ENCODE measurements around the gene WRAP73.

The WRAP73 gene

DNA sequence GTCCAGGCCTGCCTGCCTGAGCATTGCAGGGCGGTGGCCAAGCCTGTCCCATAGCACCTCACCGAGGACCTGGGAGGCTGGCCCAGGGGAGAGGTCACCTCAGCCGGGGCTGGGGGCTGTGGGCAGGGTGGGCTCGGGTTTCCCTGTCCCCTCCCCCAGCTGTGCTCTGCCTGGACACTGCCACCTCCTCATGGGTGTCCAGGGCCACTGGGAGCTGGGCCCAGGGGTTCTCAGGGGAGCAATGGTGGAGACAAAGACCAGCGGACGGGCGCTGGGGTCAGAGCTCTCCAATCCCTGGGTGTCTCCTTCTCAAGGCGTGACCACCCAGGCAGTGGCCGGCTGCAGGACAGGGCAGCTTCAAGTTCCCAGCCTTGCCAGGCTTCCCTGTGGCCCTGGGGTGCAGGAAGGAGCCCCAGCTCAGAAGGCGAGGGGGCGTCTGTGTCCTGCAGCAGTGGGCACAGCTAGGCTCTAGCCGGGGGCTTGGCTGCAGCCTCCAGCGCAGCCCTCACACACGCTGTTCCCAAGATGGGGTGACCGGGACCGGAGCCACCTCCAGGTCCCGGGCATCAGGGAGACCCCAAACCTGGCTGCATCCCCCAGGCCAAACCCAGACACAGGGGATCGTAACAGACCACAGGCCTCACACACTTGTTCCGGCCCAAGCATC, 31.5 kb upstream of the WRAP73 start:
- no peak for DNase-seq

GRCh38 chr1:3680488-3681230, 30.8 kb upstream of the WRAP73 start:
- no peak for DNase-seq

DNA sequence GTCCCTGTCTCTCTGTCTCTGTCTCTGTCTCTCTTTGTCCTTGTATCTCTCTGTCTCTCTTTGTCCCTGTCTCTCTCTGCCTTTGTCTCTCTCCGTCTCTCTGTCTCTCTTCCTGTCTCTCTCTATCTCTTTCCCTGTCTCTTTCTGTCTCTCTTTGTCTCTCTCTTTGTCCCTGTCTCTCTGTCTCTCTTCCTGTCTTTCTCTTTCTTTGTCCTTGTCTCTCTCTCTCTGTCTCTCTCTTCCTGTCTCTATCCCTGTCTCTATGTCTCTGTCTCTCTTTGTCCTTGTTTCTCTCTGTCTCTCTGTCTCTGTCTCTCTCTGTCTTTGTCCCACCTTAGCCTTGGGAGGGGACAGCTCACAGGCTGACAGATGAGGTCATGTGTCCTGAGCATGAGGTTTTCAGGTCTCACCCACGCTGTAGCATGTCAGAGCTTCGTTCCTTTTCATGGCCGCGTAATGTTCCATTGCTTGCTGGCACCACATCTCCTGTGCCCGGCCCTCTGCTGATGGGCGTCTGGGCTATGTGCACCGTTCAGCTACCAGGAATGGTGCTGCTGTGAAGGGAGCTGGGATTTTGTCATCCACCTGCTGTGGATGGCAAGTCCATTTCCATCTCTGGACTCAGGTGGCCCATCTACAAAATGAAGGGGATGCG, 30.0 kb upstream of the WRAP73 start:
- no peak for DNase-seq

- DNase-seq = no peak
Observed at GRCh38 chr1:3679098-3679555, 29.2 kb upstream of the WRAP73 start.

DNA sequence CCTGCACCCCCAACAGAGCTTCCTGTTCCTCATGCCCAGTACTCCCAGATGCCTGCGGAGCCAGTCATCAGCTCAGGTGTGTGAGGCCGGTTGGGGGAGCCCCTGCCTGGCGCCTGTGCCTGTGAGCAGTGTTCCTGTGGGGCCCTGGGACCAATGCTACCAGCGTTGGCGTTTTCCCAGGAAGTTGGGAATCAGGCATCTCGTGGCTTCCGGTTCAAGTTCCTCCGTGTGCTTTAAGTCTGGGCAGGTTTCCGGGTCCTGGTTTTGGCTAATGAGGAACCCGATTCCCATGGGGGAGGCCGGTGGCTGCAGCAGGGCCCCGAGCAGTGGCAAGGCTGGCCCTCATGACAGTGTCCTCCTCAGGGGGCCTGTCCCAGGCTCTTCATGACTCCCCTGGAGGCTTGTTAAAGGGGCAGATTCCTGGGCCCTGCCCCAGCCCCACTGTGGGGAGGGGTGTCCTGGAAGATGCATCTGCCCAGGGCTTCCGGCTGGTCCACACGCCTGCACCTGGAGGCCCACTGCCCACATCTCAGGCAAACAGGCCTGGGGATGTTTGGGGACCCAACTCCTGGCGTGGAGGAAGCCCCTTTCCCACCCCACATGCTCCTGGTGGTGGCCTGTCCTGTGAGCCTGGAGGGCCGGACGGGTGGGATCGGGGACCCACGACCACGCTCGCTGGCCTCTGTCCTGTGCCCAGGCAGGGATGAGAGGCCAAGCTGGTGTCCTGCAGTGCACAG, 28.6 kb upstream of the WRAP73 start:
- DNase-seq = no peak

DNA sequence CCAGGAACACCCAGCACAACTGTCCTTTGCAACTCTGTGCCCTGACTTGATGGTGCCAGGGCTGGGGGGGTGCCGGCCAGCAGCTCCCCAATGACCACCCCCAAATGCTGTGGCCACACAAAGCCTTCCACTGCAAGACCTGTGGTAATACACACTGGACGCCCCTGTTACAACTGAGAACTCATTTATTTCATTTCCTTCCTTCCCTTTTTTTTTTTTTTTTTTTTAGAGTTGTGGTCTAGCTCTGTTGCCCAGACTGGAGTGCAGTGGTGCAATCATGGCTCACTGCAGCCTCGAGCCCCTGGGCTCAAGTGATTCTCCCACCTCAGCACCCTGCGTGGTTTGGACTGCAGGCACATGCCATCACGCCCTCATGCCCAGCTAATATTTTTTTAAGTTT, 27.6 kb upstream of the WRAP73 start:
- peak; percentile 7 for DNase-seq

DNA sequence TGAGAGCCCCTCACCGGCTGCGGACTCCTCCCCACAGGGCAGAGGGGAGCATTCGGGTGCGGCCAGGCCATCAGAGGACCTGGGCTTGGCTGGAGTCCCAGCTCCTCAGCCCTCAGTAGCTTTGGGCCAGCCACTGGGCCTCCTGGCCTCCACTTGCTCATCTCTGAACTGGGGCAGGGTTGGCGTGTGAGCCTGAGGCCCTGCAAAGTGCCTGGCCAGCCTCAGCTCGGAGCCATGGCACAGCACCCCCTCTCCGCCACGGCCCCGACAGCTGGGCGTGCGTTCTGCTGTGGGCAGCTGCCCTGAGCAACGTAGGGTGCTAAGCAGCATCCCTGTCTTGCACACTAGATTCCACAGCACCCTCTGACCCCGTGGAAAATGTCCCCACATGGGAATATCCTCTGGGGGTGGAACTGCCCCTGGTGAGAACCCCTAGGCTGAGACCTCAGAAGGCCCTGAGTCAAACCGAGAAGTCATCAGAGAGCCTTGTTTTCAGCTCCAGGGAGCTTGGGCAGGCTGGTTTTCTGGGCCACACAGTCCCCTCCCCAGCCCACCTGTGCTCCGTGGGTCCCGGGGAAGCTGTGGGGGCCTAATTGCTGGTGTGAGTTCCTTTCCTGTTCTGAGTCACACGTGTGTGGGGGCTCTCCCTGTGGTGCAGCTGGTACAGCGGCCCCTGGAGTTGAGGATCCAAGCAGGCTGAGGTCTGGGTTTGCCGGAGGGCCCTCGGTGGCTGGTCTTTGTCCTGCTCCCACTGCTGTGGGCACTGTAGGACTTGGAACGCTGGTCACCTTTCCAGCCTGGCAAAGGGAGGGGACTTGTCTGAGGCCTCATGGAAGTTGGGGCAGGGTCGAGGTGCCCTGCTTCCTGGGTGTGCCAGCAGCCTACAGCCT, 26.9 kb upstream of the WRAP73 start:
- DNase-seq = no peak

- DNase-seq = no peak
Observed at GRCh38 chr1:3675436-3675835, 25.5 kb upstream of the WRAP73 start.

DNA sequence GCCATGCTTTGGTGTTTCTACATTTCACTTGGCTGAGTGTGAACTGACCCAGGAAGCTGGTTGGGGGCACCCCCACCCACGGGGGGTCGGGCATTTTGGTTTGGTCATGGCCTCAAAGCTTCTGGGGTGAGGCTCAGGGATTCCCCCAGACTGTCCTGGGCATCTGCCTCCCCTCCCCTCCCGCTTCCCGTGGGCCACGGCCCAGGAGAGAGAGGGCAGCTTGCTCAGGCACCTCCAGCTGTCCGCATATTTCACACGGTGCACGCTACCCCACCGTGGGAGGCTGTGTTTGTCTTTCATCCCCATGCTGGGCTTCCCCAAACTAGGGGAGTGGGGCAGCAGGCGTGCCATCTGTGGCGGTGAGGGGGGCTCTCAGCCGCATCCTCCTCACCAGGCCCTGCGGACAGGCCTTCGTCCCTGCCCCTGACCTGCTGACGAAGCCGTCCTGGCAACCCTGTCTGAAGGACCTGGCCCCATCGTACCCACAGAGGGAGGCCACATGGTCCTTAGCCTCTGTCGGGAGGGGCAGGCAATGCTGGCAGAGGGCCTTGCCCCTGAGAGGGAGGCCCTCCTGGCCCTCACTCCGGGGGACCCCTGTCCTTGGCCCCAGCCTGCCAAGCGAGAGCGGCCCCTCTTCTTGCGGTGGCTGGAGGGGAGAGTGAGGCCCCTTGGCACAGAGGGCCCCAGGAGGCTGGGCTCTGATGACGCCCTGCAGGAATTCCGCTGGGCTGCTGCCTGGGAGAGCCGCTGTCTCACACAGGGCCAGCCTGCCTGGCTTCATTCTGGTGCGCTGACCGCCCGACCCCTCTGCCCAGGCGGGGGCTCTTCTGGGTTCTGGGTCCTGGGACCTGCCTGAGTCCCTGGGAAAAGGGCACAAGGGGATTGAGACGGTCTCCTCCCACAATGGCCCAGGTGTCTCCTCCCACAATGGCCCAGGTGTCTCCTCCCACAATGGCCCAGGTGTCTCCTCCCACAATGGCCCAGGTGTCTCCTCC, 24.5 kb upstream of the WRAP73 start:
- no peak for DNase-seq

DNA sequence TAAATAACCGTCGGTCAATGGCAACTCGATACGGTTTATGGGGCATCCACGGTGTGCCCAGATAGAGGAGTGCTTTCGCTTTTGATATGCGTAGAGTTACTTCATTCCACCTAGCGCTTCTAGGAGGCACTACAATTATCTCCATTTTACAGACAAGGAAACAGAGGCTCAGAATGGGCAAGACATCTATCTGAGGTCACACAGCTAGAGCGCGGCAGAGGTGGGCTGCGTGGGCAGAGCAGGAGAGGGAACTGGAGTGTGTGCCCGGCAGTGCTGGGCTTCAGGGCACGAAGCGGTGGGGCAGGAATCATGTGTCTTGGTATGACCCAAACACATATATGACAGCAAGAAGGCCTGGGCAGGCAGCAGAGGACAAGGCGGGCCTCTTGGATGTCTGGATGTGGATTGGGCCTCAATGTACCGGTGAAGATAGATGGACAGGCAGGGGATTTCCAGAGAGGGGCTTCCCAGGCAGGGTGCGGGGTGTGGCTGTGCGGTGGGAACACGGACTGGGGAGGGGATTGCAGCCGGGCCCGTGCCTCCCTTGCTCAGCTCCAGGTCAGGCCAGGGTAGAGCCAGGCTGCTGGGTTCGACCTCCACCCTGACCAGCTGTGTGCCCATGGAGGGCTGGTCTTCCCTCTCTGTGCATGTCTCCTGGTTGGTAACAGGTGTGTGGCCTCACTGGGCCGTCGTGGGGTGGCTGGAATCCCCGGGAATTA, 23.6 kb upstream of the WRAP73 start:
- DNase-seq = peak; percentile 38

GRCh38 chr1:3672971-3673361, 23.1 kb upstream of the WRAP73 start:
- no peak for DNase-seq

DNA sequence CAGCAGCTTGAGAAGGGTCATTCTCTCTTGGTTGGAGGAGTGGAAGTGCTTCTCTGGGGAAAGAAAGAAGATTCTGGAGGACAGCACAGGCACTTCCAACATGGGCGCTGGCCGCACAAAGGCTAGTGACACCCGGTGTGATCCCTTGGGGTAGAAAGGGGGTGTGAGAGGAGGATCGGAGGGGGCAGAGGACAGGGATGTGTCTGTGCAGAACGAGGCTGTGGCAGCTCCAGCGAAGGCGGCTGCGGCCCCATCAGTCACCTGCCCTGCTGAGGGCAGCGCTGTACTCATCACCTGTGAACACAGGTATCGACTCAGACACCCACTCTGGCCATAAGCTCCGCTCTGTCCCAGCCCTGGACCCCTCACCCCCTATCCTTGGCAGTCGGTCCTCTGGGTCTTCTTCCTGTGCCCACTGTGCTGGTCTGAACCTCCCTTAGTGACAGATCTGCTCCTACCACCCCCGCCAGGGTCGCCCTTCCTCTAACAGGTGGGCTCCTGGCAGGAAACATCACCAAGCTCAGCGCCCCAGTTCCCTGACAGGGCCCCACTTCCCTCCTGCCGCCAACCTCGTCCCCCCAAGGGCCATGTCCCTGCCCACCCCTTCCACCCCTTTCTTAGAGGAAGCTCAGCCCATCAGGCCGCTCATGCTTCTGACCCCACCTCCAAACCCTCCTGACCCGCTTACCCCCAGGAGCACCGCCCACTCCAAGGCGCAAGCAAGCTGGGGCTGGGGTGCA, 22.5 kb upstream of the WRAP73 start:
- no peak for DNase-seq

DNA sequence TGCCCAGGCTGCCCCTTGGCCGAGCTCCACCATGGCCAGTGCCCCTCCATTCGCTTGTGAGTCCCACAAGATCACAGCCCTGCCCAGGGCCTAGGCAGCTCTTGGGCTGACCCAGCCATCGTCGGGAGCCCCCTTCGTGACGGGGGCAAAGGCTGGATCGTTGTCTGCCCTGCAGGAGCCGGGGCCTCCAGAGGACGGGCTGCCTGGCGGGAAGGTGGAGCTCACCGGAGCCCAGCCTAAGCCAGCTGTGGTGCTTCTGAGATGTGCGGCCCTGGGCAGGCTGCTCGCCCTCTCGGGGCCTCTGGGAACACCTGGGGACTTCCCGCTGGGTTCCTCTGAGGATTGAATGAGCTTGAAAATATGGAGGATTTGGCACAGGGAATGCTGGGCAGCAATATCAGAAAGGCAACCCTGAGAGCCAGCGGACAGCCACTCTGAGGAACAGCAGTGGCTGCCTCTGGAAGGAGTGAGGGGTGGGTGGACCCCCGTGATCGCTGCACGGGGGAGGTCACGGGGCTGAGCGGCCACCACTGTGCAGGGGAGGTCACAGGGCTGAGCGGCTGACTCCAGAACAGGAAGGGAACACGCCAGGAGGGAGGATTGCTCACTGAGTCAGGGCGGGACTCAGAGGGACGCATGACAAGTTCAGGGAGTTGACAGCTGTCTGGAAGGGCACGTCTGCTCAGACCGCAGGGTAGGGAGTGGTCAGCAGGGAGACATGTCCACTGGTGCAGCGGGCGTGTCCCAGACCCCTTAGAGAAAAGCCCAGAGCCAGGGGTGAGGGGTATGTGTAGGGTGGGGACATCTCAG, 21.7 kb upstream of the WRAP73 start:
- DNase-seq = no peak

GRCh38 chr1:3670823-3671265, 20.9 kb upstream of the WRAP73 start:
- no peak for DNase-seq

GRCh38 chr1:3669971-3670431, 20.1 kb upstream of the WRAP73 start:
- no peak for DNase-seq

GRCh38 chr1:3669421-3669821, 19.5 kb upstream of the WRAP73 start:
- DNase-seq = no peak

GRCh38 chr1:3668585-3669300, 18.8 kb upstream of the WRAP73 start:
- peak; percentile 82 for DNase-seq

DNA sequence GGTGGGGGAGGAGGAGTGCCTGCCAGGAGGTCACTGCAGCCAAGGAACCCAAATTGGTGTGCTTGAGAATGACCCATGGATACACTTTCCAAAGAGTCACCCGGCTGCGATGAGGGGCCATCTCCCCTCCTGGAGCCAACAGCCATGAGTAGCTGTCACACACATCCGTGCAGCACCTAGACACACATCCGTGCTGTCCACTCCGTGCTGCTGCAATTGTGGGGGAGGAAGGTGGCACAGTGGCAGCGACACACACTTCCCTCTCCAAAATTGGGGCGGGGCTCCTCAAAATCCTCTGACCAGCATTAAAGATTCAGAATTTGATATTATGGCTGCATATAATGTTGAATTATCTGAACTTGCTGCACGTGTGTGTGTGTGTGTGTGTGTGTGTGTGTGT, 18.2 kb upstream of the WRAP73 start:
- DNase-seq = no peak
